ENCODE measurements around the gene ZNF37A.

DNA sequence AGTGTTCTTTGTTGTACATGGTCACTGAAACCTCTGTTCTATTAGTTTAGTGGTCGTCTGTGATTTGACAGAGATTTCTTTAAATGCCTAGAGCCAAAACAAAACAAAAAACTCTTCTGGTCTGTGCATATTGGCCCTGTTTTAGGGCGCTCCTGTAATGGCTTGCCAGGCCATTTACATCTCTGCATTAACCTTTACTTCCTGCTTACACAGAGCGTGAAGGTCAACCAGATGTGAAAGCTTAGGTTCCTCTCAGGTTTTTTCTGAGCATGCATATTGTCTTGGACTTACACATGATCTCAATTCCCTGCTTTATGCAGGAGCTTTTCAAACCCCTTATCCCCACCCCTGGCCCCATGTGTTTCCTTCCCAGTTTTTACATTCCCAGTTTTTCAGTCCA lies 9.6 kb downstream of the ZNF37A start:
- TF ChIP-seq CTCF (IDR thresholded peaks at IDR 0.05) (no peak), POLR2A (IDR thresholded peaks at IDR 0.05) (no peak)
